H9 (cell line): ENCODE measurements around the gene YIPF1. TPM values are rescaled to one million over a fixed set of nuclear protein-coding genes. Genes with fewer than 3 reads are reported as not detected.

Experiments
- DNase-seq: peaks from one replicate; pipeline ENCODE4 v3.0.0-alpha.2; 2017
- H2AFZ ChIP-seq: one replicate; pipeline ENCODE4 v1.6.1; 2013; ENCODE audit warnings: mild to moderate bottlenecking, low read length, control low read depth, moderate library complexity
- H2AK5ac ChIP-seq: 2 replicates; pipeline ENCODE4 v1.6.1; 2013; ENCODE audit warnings: low read length, control low read depth, mixed read lengths; ENCODE audit not compliant: insufficient read length
- H2BK120ac ChIP-seq: one replicate; pipeline ENCODE4 v1.6.1; 2013; ENCODE audit warnings: low read depth, mild to moderate bottlenecking, low read length, control low read depth, inconsistent platforms; ENCODE audit not compliant: poor library complexity, severe bottlenecking
- H2BK12ac ChIP-seq: 2 replicates; pipeline ENCODE4 v1.6.1; 2013; ENCODE audit warnings: low read length, control low read depth, mixed read lengths, low read depth; ENCODE audit not compliant: insufficient read length
- H2BK15ac ChIP-seq: 2 replicates; pipeline ENCODE4 v1.6.1; 2013; ENCODE audit warnings: low read depth, low read length, control low read depth
- H2BK20ac ChIP-seq: one replicate; pipeline ENCODE4 v1.6.1; 2013; ENCODE audit warnings: low read depth, mild to moderate bottlenecking, low read length, control low read depth, inconsistent platforms; ENCODE audit not compliant: poor library complexity, severe bottlenecking
- H2BK5ac ChIP-seq: 2 replicates; pipeline ENCODE4 v1.6.1; 2013; ENCODE audit warnings: low read length, control low read depth, mixed read lengths; ENCODE audit not compliant: insufficient read length
- H3K14ac ChIP-seq: 2 replicates; pipeline ENCODE4 v1.6.1; 2013; ENCODE audit warnings: low read length, control low read depth; ENCODE audit not compliant: insufficient read depth
- H3K18ac ChIP-seq: 2 replicates; pipeline ENCODE4 v1.6.1; 2013; ENCODE audit warnings: low read depth, mild to moderate bottlenecking, mixed read lengths, low read length, control low read depth; ENCODE audit not compliant: insufficient read length
- H3K23ac ChIP-seq: 2 replicates; pipeline ENCODE4 v1.6.1; 2013; ENCODE audit warnings: low read length, control low read depth, mixed read lengths, low read depth; ENCODE audit not compliant: insufficient read length
- H3K23me2 ChIP-seq: 2 replicates; pipeline ENCODE4 v1.6.1; 2013; ENCODE audit warnings: low read depth, mild to moderate bottlenecking, mixed read lengths, low read length, control low read depth; ENCODE audit not compliant: insufficient read length, poor library complexity, severe bottlenecking
- H3K27ac ChIP-seq: 2 replicates; pipeline ENCODE4 v1.5.1; 2013; ENCODE audit warnings: low read length, control low read depth, mixed read lengths, low read depth; ENCODE audit not compliant: insufficient read length
- H3K27me3 ChIP-seq: 2 replicates; pipeline ENCODE4 v1.6.1; 2013; ENCODE audit warnings: low read length, control low read depth, inconsistent platforms; ENCODE audit not compliant: insufficient read depth
- H3K4ac ChIP-seq: 2 replicates; pipeline ENCODE4 v1.6.1; 2013; ENCODE audit warnings: low read depth, mild to moderate bottlenecking, control low read depth, inconsistent platforms, low read length, moderate library complexity
- H3K4me1 ChIP-seq: 2 replicates; pipeline ENCODE4 v1.6.1; 2013; ENCODE audit warnings: low read length, control low read depth, inconsistent platforms; ENCODE audit not compliant: insufficient read depth
- H3K4me2 ChIP-seq: 2 replicates; pipeline ENCODE4 v1.6.1; 2013; ENCODE audit warnings: low read length, control low read depth, mixed read lengths; ENCODE audit not compliant: insufficient read length, insufficient read depth
- H3K56ac ChIP-seq: 2 replicates; pipeline ENCODE4 v1.6.1; 2013; ENCODE audit warnings: low read depth, mild to moderate bottlenecking, mixed read lengths, low read length, control low read depth; ENCODE audit not compliant: insufficient read length
- H3K79me1 ChIP-seq: 2 replicates; pipeline ENCODE4 v1.6.1; 2013; ENCODE audit warnings: low read depth, mild to moderate bottlenecking, moderate library complexity, low read length, control low read depth, inconsistent platforms; ENCODE audit not compliant: insufficient read depth, poor library complexity, severe bottlenecking
- H3K79me2 ChIP-seq: 2 replicates; pipeline ENCODE4 v1.6.1; 2013; ENCODE audit warnings: low read length, control low read depth, inconsistent platforms; ENCODE audit not compliant: insufficient read depth
- H3K9ac ChIP-seq: 2 replicates; pipeline ENCODE4 v1.6.1; 2013; ENCODE audit warnings: low read length, control low read depth, mixed read lengths; ENCODE audit not compliant: insufficient read length; ENCODE audit errors: extremely low read depth
- H3K9me3 ChIP-seq: one replicate; pipeline ENCODE4 v1.6.1; 2013; ENCODE audit warnings: low read depth, low read length, inconsistent platforms; ENCODE audit not compliant: control insufficient read depth
- H3T11ph ChIP-seq: one replicate; pipeline ENCODE4 v1.6.1; 2013; ENCODE audit warnings: mild to moderate bottlenecking, low read length, control low read depth, inconsistent platforms
- H4K20me1 ChIP-seq: one replicate; pipeline ENCODE4 v1.6.1; 2013; ENCODE audit not compliant: control insufficient read depth, insufficient read length, insufficient read depth
- H4K5ac ChIP-seq: 2 replicates; pipeline ENCODE4 v1.6.1; 2013; ENCODE audit warnings: low read depth, mild to moderate bottlenecking, mixed read lengths, low read length, control low read depth; ENCODE audit not compliant: insufficient read length
- H4K8ac ChIP-seq: replicated peaks from 2 replicates; pipeline ENCODE4 v1.6.1; 2013; ENCODE audit warnings: low read length, control low read depth, mixed read lengths, low read depth; ENCODE audit not compliant: insufficient read length
- H4K91ac ChIP-seq: 2 replicates; pipeline ENCODE4 v1.6.1; 2013; ENCODE audit warnings: low read depth, mild to moderate bottlenecking, moderate library complexity, mixed read lengths, low read length, control low read depth; ENCODE audit not compliant: insufficient read length
- H3K27ac Mint-ChIP-seq, 3 experiments: 2 replicates in 2 of 3; 3 replicates in 1 of 3; pipeline ENCODE4 v1.8.0; 2020 to 2021; ENCODE audit warnings: mixed read lengths in 3 of 3, mild to moderate bottlenecking in 1 of 3, moderate library complexity in 1 of 3
- H3K27me3 Mint-ChIP-seq: 2 replicates; pipeline ENCODE4 v1.8.0; 2021; ENCODE audit warnings: low read depth, mild to moderate bottlenecking, moderate library complexity, mixed read lengths
- H3K36me3 Mint-ChIP-seq, 3 experiments: 2 replicates in 2 of 3; 3 replicates in 1 of 3; pipeline ENCODE4 v1.8.0; 2020 to 2021; ENCODE audit warnings: low read depth in 3 of 3, mixed read lengths in 3 of 3; ENCODE audit not compliant: insufficient read depth in 1 of 3
- H3K4me1 Mint-ChIP-seq, 2 experiments: 2 replicates each; pipeline ENCODE4 v1.8.0; 2020; ENCODE audit warnings: mixed read lengths in 2 of 2
- H3K4me3 Mint-ChIP-seq, 2 experiments: 2 replicates in 1 of 2; 3 replicates in 1 of 2; pipeline ENCODE4 v1.8.0; 2020 to 2021; ENCODE audit warnings: mild to moderate bottlenecking in 2 of 2, mixed read lengths in 2 of 2, moderate library complexity in 1 of 2
- H3K9me3 Mint-ChIP-seq, 2 experiments: 2 replicates in 1 of 2; 3 replicates in 1 of 2; pipeline ENCODE4 v1.8.0; 2020; ENCODE audit warnings: mild to moderate bottlenecking in 2 of 2, mixed read lengths in 2 of 2, moderate library complexity in 1 of 2
- WGBS: extraction: QIAGEN DNeasy Blood & Tissue Kit; methylation state at CpG from one replicate; pipeline ENCODE4 v1.1.7; 2013; ENCODE audit warnings: missing lambda C conversion rate, low lambda C conversion rate, mixed read lengths; ENCODE audit not compliant: insufficient read length; ENCODE audit errors: extremely low coverage; 5-methylcytosine and 5-hydroxymethylcytosine counted together
- total RNA-seq: library from RNA; stranded (reverse); gene quantifications from 2 replicates; pipeline ENCODE4 v1.2.1, GENCODE V29; 2021
- TF ChIP-seq, protein P1 (sequence below): fragments of 200-600 bp; sonication (generic); conservative IDR thresholded peaks from 3 replicates; pipeline ENCODE4 v1.8.0; 2021; ENCODE audit warnings: antibody characterized with exemption, mild to moderate bottlenecking

The YIPF1 gene
- total RNA-seq, 1 experiment from 2014 or later = 29.1 TPM

DNA sequence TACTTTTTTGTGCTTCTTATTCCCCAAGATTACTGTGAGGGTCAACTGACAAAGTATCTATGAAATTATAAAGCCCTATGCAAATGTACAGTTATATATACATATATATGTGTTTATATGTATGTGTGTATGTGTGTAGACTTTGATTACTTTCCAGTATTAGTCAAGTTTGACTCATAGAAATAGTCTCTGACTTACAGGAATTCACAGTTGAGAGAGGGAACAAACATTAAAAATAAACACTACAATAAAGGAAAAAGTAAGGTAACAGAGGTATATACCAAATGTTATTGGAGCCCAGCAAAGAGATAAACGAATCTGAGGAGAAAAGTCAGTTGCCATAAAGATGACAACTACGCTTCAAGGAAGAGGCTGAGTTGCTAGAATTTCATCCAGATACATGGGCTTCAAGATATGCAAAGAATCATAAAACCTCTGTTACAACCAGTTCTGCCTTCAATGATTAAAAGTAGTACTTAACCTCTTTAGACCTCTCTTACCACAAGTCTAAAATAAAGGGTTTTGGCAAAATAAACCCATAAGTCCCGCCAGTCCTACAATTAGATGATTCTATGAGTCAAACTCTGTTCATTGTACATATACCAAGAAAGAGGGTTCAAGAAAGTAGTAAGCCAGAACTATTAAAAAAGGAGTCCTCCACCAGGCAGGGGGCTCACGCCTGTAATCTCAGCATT is 48.7 kb upstream of the YIPF1 start:
- Histone ChIP-seq H3K79me2 (no peaks in the 10 kb centered on the region), H3T11ph (no peak overlapping the region), H3K4ac (no peak overlapping the region), H3K56ac (no peak overlapping the region), H3K27ac (no peak overlapping the region), H3K79me1 (no peaks in the 10 kb centered on the region), H4K20me1 (no peaks in the 10 kb centered on the region), H3K9ac (no peak overlapping the region), H3K23ac (no peak overlapping the region), H3K4me2 (no peak overlapping the region), H4K91ac (no peak overlapping the region), H2BK5ac (no peak overlapping the region), H3K9me3 (no peaks in the 10 kb centered on the region), H2BK12ac (no peak overlapping the region), H2BK15ac (no peak overlapping the region), H3K27me3 (no peaks in the 10 kb centered on the region), H2BK120ac (no peak overlapping the region), H3K23me2 (no peaks in the 10 kb centered on the region), H2AK5ac (no peak overlapping the region), H4K5ac (no peak overlapping the region), H2BK20ac (no peak overlapping the region), H2AFZ (no peak overlapping the region), H3K4me1 (no peaks in the 10 kb centered on the region), H3K18ac (no peak overlapping the region), H3K14ac (no peak overlapping the region), H4K8ac (no peak overlapping the region)
- Mint-ChIP-seq H3K9me3 (peaks cover 10 to 16% of the 10 kb centered on the region in 2 experiments), H3K36me3 (peaks cover 18 to 38% (median 20%) of the 10 kb centered on the region in 3 experiments), H3K4me1 (peaks cover 8 to 9% of the 10 kb centered on the region in 2 experiments), H3K27ac (peak overlapping the region in 1 of 3 experiments; percentile 11; a peak in 1 of 7 replicates), H3K4me3 (no peak overlapping the region), H3K27me3 (no peaks in the 10 kb centered on the region)
- no peak for DNase-seq
- WGBS = no CpG with 5 or more reads among the region's 4 CpGs
- TF ChIP-seq, protein P1, sequence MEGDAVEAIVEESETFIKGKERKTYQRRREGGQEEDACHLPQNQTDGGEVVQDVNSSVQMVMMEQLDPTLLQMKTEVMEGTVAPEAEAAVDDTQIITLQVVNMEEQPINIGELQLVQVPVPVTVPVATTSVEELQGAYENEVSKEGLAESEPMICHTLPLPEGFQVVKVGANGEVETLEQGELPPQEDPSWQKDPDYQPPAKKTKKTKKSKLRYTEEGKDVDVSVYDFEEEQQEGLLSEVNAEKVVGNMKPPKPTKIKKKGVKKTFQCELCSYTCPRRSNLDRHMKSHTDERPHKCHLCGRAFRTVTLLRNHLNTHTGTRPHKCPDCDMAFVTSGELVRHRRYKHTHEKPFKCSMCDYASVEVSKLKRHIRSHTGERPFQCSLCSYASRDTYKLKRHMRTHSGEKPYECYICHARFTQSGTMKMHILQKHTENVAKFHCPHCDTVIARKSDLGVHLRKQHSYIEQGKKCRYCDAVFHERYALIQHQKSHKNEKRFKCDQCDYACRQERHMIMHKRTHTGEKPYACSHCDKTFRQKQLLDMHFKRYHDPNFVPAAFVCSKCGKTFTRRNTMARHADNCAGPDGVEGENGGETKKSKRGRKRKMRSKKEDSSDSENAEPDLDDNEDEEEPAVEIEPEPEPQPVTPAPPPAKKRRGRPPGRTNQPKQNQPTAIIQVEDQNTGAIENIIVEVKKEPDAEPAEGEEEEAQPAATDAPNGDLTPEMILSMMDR = no peak
